Measurements from ENCODE around the gene ITIH1. TPM values are rescaled to one million over a fixed set of nuclear protein-coding genes. Genes with fewer than 3 reads are reported as not detected.

The ITIH1 gene
- total RNA-seq, 6 experiments from 2014 or later: 376 to 1,846 (median 1,201) TPM

DNA sequence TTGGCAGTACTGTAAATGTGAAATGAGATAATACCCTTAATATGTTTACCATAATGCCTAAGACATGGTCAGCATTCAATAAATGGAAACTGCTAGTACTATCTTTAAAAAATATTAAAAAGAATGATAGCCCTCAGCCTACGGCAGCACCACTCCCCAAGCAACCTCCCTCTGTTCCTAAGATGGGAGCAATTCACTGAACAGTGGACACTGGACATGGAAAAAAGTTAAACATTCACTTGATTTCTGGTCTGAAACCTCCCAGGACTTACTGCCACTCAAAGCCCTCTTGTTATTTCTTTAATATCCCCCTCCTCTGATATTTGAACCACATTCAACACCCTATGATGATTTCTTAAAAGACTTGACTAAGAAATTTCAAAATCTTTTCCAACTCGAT lies 33.7 kb upstream of the ITIH1 start:
- 63% methylated on average over 2 of the region's 2 CpGs for WGBS (ENCODE audit: insufficient coverage, low coverage, low lambda C conversion rate, missing lambda C conversion rate)
- Histone ChIP-seq H3K4me1 (peaks cover 0 to 12% (median 5%) of the 10 kb centered on the region in 4 donors), H3K9me3 (no peaks in the 10 kb centered on the region), H3K27me3 (no peaks in the 10 kb centered on the region), H3K27ac (no peak overlapping the region), H3K4me3 (no peak overlapping the region), H3K36me3 (peaks cover 0 to 80% (median 39%) of the 10 kb centered on the region in 4 donors)
- DNase-seq (no peak), ATAC-seq (peak; percentile 67 to 71 (median 68))
- TF ChIP-seq CTCF (IDR thresholded peaks at IDR 0.05) (no peak), POLR2A (IDR thresholded peaks at IDR 0.05) (no peak)
- intact Hi-C loops (cut with DNase I): loop anchor here in 1 of 2 donors (10.0 kb wide), 1 partner anchor 61 kb away; no protein-coding TSS in a partner anchor

GRCh38 chr3:52752045-52752660 lies 25.2 kb upstream of the ITIH1 start:
- Histone ChIP-seq H3K4me3 (no peak overlapping the region), H3K27me3 (no peaks in the 10 kb centered on the region), H3K27ac (peak overlapping the region in 1 of 3 donors; percentile 22), H3K4me1 (peaks cover 0 to 11% (median 0%) of the 10 kb centered on the region in 4 donors), H3K9me3 (no peaks in the 10 kb centered on the region), H3K36me3 (peaks cover 0 to 63% (median 22%) of the 10 kb centered on the region in 4 donors)
- no peak for DNase-seq
- ATAC-seq: peak in 3 of 4 donors; percentile 17 to 68 (median 52)
- WGBS (ENCODE audit: insufficient coverage, low coverage, low lambda C conversion rate, missing lambda C conversion rate): 67% methylated on average over 3 of the region's 3 CpGs
- intact Hi-C loops (cut with DNase I): no loop called here
- TF ChIP-seq POLR2A (IDR thresholded peaks at IDR 0.05) (no peak), CTCF (IDR thresholded peaks at IDR 0.05) (no peak)

- TF ChIP-seq POLR2A (IDR thresholded peaks at IDR 0.05) (no peak), CTCF (IDR thresholded peaks at IDR 0.05) (no peak)
- Histone ChIP-seq H3K4me1 (peaks cover 0 to 11% (median 0%) of the 10 kb centered on the region in 4 donors), H3K9me3 (no peaks in the 10 kb centered on the region), H3K27me3 (no peaks in the 10 kb centered on the region), H3K4me3 (no peak overlapping the region), H3K27ac (no peak overlapping the region), H3K36me3 (peaks cover 0 to 59% (median 20%) of the 10 kb centered on the region in 4 donors)
- ATAC-seq (no peak), DNase-seq (no peak)
- WGBS (ENCODE audit: insufficient coverage, low coverage, low lambda C conversion rate, missing lambda C conversion rate): 98% methylated on average over 4 of the region's 4 CpGs
- intact Hi-C loops (cut with DNase I): no loop called here
Observed at GRCh38 chr3:52754373-52754772, 23.0 kb upstream of the ITIH1 start.

- WGBS (ENCODE audit: insufficient coverage, low coverage, low lambda C conversion rate, missing lambda C conversion rate): 78% methylated on average over 1 of the region's 1 CpG
- TF ChIP-seq POLR2A (IDR thresholded peaks at IDR 0.05) (no peak), CTCF (IDR thresholded peaks at IDR 0.05) (no peak)
- Histone ChIP-seq H3K4me1 (peaks cover 0 to 11% (median 0%) of the 10 kb centered on the region in 4 donors), H3K27ac (no peak overlapping the region), H3K36me3 (peaks cover 0 to 56% (median 14%) of the 10 kb centered on the region in 4 donors), H3K27me3 (no peaks in the 10 kb centered on the region), H3K9me3 (no peaks in the 10 kb centered on the region), H3K4me3 (no peak overlapping the region)
- intact Hi-C loops (cut with DNase I): no loop called here
- DNase-seq (no peak), ATAC-seq (no peak)
Observed at GRCh38 chr3:52756141-52756540, 21.3 kb upstream of the ITIH1 start.

Measured in right lobe of liver (tissue), 6 donors.